Measurements from ENCODE around the gene UNC119B.

Gene UNC119B

DNA sequence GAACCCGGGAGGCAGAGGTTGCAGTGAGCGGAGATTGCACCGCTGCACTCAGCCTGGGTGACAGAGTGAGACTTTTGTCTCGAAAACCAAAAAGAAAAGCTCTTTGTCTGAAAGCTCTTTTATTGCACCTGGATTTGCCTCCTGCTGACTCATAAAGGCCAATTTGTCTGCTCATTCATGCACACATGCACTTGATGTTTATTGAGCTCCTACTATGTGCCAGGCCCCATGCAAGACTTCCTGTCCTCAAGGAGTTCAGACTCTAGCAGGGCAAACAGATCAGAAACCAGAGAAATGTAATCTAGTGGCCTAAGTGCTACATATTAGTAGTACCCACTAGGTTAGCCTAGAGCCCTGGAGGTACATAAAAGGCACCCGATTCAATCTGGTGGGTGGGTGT, 39.6 kb upstream of the UNC119B start:
- DNase-seq (ENCODE audit: low read depth in 1 of 2, low spot score in 1 of 2): no peak
- Histone ChIP-seq H3K27ac (replicated peaks) (no peak overlapping the region), H3K27me3 (ENCODE audit: insufficient read depth, poor library complexity, severe bottlenecking) (no peaks in the 10 kb centered on the region), H3K4me3 (replicated peaks; ENCODE audit: insufficient read depth, low read length) (no peak overlapping the region)
- TF ChIP-seq POLR2AphosphoS5 (IDR thresholded peaks at IDR 0.05; ENCODE audit: low read depth) (no peak), SPI1 (IDR thresholded peaks at IDR 0.05; ENCODE audit: borderline replicate concordance, low read depth) (no peak), GABPA (IDR thresholded peaks at IDR 0.05; ENCODE audit: low read depth) (no peak)
- TF ChIP-seq, protein P1, sequence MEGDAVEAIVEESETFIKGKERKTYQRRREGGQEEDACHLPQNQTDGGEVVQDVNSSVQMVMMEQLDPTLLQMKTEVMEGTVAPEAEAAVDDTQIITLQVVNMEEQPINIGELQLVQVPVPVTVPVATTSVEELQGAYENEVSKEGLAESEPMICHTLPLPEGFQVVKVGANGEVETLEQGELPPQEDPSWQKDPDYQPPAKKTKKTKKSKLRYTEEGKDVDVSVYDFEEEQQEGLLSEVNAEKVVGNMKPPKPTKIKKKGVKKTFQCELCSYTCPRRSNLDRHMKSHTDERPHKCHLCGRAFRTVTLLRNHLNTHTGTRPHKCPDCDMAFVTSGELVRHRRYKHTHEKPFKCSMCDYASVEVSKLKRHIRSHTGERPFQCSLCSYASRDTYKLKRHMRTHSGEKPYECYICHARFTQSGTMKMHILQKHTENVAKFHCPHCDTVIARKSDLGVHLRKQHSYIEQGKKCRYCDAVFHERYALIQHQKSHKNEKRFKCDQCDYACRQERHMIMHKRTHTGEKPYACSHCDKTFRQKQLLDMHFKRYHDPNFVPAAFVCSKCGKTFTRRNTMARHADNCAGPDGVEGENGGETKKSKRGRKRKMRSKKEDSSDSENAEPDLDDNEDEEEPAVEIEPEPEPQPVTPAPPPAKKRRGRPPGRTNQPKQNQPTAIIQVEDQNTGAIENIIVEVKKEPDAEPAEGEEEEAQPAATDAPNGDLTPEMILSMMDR (IDR thresholded peaks at IDR 0.05; ENCODE audit: insufficient read depth, low read length): no peak
- TF ChIP-seq, protein P2, sequence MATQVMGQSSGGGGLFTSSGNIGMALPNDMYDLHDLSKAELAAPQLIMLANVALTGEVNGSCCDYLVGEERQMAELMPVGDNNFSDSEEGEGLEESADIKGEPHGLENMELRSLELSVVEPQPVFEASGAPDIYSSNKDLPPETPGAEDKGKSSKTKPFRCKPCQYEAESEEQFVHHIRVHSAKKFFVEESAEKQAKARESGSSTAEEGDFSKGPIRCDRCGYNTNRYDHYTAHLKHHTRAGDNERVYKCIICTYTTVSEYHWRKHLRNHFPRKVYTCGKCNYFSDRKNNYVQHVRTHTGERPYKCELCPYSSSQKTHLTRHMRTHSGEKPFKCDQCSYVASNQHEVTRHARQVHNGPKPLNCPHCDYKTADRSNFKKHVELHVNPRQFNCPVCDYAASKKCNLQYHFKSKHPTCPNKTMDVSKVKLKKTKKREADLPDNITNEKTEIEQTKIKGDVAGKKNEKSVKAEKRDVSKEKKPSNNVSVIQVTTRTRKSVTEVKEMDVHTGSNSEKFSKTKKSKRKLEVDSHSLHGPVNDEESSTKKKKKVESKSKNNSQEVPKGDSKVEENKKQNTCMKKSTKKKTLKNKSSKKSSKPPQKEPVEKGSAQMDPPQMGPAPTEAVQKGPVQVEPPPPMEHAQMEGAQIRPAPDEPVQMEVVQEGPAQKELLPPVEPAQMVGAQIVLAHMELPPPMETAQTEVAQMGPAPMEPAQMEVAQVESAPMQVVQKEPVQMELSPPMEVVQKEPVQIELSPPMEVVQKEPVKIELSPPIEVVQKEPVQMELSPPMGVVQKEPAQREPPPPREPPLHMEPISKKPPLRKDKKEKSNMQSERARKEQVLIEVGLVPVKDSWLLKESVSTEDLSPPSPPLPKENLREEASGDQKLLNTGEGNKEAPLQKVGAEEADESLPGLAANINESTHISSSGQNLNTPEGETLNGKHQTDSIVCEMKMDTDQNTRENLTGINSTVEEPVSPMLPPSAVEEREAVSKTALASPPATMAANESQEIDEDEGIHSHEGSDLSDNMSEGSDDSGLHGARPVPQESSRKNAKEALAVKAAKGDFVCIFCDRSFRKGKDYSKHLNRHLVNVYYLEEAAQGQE (IDR thresholded peaks at IDR 0.05; ENCODE audit: insufficient replicate concordance, low read depth): no peak

DNA sequence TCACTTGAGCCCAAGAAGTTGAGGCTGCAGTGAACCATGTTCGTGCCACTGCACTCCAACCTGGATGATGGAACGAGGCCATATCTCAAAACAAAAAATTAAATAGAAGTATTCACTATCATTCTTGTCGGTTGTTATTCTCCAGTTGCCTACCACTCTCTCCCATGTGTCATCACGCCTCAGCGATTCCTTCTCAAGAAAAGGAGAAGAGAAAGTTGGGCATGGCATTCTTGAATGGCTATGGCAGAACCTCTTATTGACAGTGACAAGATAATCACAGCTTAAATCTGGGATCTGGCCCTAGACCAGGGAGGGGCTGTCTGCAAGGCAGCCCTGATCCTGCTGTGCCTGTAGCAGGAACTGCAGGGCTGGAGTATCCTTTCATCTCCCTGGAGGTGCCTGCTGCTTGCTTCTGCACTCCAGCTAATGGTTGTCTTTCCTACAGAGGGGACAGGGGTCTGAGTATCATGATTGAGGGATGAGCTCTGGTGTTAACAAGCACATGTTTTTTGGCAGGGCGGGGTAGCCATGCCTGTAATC, 36.1 kb upstream of the UNC119B start:
- no peak for DNase-seq (ENCODE audit: low read depth in 1 of 2, low spot score in 1 of 2)
- TF ChIP-seq, protein P1 (IDR thresholded peaks at IDR 0.05; ENCODE audit: insufficient read depth, low read length): no peak
- TF ChIP-seq, protein P2 (IDR thresholded peaks at IDR 0.05; ENCODE audit: insufficient replicate concordance, low read depth): no peak
- TF ChIP-seq SPI1 (IDR thresholded peaks at IDR 0.05; ENCODE audit: borderline replicate concordance, low read depth): no peak
- no peak for TF ChIP-seq GABPA (IDR thresholded peaks at IDR 0.05; ENCODE audit: low read depth)
- TF ChIP-seq POLR2AphosphoS5 (IDR thresholded peaks at IDR 0.05; ENCODE audit: low read depth): no peak
- H3K27me3 ChIP-seq (ENCODE audit: insufficient read depth, poor library complexity, severe bottlenecking): no peaks in the 10 kb centered on the region
- H3K27ac ChIP-seq (replicated peaks): no peak overlapping the region
- no peak overlapping the region for H3K4me3 ChIP-seq (replicated peaks; ENCODE audit: insufficient read depth, low read length)

DNA sequence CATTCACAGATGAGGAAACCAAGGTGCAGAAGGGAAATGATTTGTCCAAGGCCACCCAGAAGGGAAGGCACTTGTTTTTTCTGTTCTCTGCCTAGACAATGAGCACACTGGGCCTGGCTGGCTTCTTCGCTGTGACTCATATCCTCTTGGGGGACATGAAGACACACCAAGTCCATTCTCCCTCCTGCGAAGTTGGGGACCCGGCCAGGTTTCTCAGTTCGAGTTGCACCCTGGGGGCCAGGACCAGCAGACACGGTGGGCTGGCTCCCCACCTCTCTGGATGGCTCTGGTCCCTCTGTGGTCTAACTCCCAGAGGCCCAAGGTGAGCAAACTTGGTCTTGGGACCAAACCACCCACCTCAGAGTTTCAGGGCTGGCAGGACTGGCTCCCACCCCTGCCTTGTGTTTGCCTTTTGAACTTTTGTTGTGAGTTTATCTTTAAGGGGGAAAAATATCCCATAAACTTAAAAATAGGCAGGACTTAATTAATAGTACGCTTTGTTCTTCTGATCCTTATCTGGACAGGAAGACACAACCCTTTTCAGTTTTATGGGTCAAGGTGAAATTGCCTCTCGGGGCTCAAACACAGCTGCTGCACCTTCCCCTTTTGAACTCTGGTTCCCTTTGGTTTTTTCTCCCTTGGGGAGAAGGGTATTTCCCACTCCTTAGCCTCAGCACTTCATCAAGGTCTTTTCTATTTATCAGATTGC, 32.3 kb upstream of the UNC119B start:
- TF ChIP-seq, protein P2 (IDR thresholded peaks at IDR 0.05; ENCODE audit: insufficient replicate concordance, low read depth): no peak
- TF ChIP-seq GABPA (IDR thresholded peaks at IDR 0.05; ENCODE audit: low read depth) (no peak), POLR2AphosphoS5 (IDR thresholded peaks at IDR 0.05; ENCODE audit: low read depth) (no peak), SPI1 (IDR thresholded peaks at IDR 0.05; ENCODE audit: borderline replicate concordance, low read depth) (no peak)
- TF ChIP-seq, protein P1 (IDR thresholded peaks at IDR 0.05; ENCODE audit: insufficient read depth, low read length): no peak
- H3K4me3 ChIP-seq (replicated peaks; ENCODE audit: insufficient read depth, low read length): no peak overlapping the region
- peak in 1 of 2 experiments; percentile 13 for DNase-seq (ENCODE audit: low read depth in 1 of 2, low spot score in 1 of 2)
- H3K27ac ChIP-seq (replicated peaks): no peak overlapping the region; the same call in 1 of the 2 replicates
- H3K27me3 ChIP-seq (ENCODE audit: insufficient read depth, poor library complexity, severe bottlenecking): no peaks in the 10 kb centered on the region
